ENCODE measurements around the gene OCA2.

DNA sequence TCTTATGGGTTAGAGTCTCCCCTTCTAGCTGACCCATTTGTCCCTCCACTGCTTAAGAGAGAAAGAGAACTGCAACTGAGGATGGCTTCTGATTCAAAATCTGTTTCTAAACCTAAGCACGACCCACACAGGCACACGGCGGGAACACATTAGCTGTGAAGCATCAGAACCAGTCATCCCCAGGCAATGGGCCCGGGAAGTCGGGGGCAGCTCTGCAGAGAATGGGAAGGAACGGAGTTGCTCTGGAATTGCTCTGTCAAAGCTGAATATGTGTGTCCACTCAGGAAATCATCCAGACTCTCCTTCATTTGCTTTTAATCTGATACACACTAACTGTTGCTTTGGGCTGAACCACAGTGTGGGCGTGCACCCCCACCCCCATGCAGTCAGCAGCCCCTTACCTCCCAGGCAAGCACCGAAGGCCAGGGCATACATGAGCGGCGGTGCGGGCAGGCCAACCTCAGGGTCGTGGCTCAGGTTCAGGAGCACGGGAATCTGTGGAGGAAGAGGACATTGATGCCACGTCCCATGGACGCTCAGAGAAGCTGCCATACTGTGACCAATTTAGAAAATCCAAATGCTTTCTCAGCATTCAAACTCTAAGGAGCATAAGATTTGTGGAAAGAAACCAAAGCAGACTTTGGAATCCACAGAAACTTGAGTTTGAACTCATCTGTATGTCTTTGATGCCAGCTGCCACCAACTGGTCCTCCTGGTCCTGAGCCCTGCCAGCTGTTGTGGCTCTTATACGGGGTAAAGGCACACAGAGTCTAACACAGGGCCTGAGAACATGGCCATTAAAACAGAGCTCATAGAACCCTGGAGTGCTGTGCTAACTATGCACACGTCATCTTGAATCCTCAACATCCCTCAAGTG, 247.9 kb downstream of the OCA2 start:
- TF ChIP-seq, protein P1, sequence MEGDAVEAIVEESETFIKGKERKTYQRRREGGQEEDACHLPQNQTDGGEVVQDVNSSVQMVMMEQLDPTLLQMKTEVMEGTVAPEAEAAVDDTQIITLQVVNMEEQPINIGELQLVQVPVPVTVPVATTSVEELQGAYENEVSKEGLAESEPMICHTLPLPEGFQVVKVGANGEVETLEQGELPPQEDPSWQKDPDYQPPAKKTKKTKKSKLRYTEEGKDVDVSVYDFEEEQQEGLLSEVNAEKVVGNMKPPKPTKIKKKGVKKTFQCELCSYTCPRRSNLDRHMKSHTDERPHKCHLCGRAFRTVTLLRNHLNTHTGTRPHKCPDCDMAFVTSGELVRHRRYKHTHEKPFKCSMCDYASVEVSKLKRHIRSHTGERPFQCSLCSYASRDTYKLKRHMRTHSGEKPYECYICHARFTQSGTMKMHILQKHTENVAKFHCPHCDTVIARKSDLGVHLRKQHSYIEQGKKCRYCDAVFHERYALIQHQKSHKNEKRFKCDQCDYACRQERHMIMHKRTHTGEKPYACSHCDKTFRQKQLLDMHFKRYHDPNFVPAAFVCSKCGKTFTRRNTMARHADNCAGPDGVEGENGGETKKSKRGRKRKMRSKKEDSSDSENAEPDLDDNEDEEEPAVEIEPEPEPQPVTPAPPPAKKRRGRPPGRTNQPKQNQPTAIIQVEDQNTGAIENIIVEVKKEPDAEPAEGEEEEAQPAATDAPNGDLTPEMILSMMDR (conservative IDR thresholded peaks at IDR 0.05; ENCODE audit: low read depth, low read length): no peak
- TF ChIP-seq POLR2A (IDR thresholded peaks at IDR 0.05; ENCODE audit: low read depth, low read length): no peak
- no peak for TF ChIP-seq BHLHE40 (IDR thresholded peaks at IDR 0.05; ENCODE audit: low read depth, low read length)
- TF ChIP-seq MXI1 (IDR thresholded peaks at IDR 0.05; ENCODE audit: borderline replicate concordance, low read depth, low read length): no peak
- TF ChIP-seq, protein P2, sequence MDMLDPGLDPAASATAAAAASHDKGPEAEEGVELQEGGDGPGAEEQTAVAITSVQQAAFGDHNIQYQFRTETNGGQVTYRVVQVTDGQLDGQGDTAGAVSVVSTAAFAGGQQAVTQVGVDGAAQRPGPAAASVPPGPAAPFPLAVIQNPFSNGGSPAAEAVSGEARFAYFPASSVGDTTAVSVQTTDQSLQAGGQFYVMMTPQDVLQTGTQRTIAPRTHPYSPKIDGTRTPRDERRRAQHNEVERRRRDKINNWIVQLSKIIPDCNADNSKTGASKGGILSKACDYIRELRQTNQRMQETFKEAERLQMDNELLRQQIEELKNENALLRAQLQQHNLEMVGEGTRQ (IDR thresholded peaks at IDR 0.05; ENCODE audit: low read depth, low read length): no peak
- TF ChIP-seq CEBPB (IDR thresholded peaks at IDR 0.05; ENCODE audit: low read depth, low read length): no peak
- TF ChIP-seq RAD21 (IDR thresholded peaks at IDR 0.05; ENCODE audit: low read length): no peak
- TF ChIP-seq FOS (IDR thresholded peaks at IDR 0.05; ENCODE audit: low read depth, low read length): no peak
- TF ChIP-seq RFX5 (IDR thresholded peaks at IDR 0.05; ENCODE audit: low read depth, low read length): no peak
- no peak for TF ChIP-seq SMC3 (IDR thresholded peaks at IDR 0.05; ENCODE audit: low read depth, low read length)
- no peak for TF ChIP-seq MAZ (IDR thresholded peaks at IDR 0.05; ENCODE audit: borderline replicate concordance, low read depth, low read length)
- no peak for TF ChIP-seq MAFK (IDR thresholded peaks at IDR 0.05; ENCODE audit: low read depth, low read length)
- TF ChIP-seq, protein P3, sequence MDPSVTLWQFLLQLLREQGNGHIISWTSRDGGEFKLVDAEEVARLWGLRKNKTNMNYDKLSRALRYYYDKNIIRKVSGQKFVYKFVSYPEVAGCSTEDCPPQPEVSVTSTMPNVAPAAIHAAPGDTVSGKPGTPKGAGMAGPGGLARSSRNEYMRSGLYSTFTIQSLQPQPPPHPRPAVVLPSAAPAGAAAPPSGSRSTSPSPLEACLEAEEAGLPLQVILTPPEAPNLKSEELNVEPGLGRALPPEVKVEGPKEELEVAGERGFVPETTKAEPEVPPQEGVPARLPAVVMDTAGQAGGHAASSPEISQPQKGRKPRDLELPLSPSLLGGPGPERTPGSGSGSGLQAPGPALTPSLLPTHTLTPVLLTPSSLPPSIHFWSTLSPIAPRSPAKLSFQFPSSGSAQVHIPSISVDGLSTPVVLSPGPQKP (IDR thresholded peaks at IDR 0.05; ENCODE audit: borderline replicate concordance, low read depth, low read length): no peak

All from IMR-90 (cell line).